ENCODE data around the gene IFT81.
"Not testable (repeated sequence)": the region's sequence is repeated elsewhere in the genome, so short reads cannot be mapped to it uniquely, and the experiment has no call there.

IFT81 gene

DNA sequence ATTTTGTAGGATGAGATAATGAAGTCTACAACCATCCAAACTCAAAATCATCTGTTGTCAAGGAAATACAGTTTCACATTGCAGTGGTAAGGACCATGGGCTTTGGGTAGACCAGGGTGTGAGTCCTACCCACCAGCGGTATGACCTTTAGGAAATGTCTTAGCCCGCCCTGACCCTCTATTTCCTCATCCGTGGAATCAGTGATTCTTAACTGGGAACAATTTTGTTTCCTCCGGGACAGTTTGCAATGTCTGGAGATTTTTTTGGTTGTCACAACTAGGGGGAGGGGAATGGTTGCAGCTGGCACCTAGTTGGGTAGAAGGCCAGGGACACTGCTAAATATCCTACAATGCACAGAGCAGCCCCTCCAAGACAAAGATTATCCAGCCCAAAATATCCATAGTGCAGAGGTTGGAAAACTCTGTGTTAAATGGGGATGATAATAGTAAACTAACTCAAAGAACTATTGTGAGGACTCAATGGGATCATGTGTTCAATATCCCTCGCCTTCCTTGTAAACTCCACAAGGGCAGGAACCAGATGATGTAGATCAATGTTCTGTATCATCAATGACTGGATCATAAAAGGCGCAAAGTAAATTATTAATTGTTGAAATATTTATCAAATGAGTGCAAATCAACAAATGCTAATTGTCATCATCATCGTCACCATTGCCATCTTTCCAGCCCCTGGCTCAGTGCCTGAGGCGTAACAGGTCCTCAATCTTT lies 15.7 kb upstream of the IFT81 start:
- no peak for DNase-seq

DNA sequence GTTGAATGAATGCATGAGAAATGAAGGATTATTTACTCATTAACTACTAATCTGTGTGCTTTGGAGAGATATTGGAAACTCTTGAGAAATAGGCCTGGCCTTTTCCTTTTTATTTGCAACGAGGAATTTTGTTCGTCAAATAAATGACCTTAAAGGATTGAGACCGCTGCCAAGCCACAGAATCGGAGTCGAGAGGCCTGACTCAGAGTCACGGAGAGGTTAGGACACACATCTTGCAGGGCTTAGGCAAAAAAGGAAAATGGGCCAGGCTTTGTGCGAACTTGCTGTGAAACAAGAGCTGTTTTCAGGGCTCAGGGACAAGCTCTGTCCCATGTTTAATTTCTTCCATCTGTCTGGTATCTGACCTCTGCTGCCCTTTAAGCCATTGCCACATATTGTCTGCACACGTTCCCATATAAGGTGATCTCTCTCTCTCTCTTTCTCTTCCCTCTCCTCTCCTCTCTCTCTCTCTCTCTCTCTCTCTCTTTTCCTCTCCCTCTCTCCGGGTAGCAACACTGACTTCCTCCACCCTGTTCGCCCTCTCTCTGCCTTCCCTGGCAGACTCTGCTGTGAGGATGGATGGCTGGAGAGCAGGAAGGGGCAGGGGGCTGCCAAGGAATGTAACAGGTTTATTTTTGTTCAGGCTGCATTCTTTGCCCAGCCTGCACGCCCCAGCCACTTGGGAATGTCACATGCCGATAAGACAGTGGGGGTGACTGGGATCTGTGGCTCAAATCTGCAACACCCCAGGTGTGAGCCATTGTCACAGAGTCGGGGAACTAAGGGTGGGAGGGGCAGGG lies 14.9 kb upstream of the IFT81 start:
- DNase-seq = no peak

DNA sequence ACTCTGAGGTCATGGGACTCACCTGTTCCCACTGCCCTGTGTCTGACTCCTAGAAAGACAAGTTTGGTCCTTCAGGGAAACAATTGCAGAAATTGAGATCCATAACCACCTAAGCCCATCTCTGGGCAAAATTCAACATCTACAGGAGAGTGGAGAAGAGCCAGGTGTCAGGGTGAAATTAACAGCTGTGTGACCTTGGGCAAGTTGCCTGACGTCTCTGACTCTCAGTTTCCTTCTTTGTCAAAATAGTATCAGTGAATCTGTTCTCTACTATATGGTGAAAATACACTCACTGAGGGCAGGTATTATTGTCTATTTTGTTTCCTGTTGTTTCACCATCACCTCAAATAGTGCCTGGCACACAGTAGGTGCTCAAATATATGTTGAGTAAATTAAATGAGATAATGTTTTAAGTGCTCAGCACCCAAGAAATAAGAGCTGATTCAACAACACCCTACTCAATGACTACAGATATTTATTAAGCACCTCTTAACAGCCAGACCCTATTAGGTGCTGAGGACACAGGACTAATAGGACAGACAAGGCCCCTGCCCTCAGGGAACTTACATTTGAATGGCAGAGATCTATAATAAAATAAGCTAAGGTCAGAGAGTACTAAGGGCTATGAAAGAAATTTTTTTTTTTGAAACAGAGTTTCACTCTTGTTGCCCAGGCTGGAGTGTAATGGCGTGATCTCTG lies 14.2 kb upstream of the IFT81 start:
- no peak for DNase-seq

DNA sequence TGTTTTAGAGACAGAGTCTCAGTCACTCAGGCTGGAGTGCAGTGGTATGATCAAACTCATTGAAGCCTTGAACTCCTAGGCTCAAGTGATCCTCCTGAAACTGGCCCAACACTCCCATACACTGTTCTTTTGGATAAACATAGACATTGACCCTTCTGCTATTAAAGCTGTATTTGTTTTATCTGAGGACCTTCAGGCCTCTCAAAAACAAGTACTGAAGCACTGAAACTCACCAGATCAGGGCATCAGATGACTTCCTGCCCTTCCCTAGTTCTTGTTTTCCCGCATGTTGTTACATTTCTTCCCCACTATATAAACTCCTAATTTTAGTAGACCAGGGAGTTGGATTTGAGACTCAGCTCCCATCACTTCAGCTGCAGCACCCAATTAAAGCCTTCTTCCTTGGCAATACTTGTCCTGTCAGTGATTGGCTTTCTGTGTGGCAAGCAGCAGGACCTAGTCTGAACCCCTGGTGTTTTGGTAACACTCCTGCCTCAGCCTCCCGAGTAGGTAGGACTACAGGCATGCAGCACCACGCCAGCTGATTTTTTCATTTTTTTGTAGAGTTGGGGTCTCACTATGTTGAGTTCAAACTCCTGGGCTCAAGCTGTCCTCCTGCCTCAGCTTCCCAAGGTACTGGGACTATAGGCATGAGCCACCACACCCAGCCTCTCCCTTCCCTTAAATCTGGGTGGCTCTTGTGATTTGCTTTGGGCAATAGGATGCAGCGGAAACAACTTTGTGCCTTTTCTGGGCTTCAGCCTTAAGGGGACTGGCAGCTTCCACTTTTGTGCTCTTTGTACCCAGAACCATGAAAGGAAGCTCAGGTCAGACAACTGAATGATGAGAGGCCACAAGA lies 12.5 kb upstream of the IFT81 start:
- DNase-seq = no peak

DNA sequence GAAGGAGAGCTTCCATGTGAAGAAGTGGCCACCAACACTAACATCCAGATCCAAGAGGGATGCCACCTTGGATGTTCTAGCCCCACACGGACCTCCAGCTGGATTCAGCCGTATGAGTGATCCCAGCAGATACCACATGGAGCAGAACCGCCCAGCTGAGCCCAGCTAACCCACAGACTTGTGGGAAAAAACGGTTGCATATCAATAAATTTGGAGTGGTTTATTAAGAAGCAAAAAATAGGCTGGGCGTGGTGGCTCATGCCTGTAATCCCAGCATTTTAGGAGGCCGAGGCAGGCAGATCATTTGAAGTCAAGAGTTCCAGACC lies 11.9 kb upstream of the IFT81 start:
- no peak for DNase-seq

DNA sequence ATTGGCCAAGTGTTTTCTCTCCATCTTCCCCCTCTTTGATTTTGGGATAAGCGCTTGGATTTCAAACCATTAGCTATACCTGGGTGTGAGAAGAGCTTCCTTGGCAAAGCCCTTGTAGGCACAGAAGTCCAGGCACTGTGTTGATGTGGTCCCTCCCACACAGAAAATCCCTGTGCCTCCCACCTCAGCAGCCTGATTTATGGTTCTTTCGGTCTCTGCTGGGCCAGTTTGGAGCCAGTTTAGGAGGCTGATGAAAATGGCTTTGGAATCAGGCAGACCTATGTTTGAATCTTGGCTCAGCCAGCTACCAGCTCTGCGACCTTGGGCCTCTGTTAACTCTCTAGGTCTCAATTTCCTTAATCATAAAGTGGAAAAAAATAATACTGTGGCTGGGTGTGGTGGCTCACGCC lies 9.6 kb upstream of the IFT81 start:
- DNase-seq = no peak

DNA sequence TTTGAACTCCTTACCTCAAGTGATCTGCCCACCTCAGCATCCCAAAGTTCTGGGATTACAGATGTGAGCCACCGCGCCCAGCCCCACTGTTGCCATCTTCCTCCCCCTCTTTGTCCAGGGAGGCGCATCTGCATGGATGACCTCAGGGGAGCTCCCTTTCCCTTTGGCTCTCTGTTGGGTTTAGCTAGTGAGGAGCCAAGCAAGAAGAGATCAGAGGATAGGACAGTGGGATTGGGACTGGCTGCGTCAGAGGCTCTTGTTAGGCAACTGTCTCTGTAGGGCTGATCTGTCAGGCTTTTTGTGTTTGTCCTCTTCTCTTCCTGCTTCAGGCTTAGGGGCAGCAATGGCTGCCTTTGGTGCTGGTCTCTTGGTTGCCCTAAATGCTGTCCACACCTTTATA lies 8.5 kb upstream of the IFT81 start:
- no peak for DNase-seq

DNA sequence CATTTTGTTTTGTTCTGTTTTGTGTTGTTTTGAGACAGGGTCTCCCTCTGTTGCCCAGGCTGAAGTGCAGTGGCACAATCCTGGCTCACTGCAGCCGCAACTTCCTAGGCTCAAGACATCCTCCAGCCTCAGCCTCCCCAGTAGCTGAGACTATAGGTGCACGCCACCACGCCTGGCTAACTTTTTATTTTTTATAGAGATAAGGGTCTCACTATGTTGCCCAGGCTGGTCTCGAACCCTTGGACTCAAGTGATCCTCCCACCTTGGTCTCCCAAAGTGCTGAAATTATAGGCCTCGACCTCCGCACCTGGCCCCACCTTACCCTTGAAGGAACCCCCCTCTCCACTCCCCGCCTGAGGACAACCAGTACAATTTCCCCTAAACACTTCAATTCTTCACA lies 7.5 kb upstream of the IFT81 start:
- DNase-seq = no peak

DNA sequence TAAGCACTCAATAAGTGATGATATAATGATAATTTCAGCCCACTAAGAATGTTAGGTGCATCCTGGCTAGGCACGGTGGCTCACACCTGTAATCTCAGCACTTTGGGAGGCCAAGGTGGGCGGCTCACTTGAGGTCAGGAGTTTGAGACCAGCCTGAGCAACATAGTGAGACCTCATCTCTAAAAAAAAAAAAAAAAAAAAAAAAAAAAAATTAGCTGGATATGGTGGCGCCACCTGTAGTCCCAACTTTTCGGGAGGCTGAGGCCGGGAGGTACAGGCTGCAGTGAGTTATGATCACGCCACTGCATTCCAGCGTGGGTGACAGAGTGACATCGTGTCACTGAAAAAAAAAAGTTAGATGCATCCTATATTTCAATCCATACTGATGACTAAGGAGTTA lies 6.9 kb upstream of the IFT81 start:
- DNase-seq = not testable (repeated sequence)

DNA sequence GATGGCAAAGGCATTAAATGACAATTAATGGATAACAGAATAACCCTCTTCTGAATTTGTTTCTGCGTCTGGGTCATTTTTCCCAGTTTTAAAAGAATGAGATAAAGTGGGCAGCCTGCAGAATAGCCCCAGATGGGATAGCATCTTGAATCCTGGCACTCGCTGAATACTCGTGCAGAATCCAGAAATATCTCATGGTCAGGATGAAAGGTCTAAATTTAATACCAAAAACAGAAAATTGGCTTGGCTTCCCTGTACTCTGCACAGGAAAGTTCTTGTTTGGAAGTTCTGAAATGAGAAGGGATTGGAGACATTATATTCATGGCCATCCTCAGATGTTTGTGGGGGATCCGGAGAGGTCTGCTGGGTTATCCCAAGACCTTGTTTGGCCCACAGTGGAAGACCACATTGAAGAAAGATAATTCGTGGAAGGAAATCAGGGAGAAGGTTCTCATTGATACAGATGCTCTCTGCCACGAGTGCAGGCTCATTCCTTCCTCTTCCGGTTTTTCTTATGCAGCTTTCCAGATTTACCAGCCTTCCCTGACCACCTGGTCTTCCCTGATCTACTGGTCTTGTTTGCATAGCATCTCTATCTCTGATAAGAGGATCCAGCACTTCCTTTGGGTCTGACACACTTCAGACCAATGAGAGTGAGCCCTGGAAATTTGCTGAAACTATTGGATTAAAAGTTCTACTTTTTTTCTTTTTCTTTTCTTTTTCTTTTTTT lies 6.0 kb upstream of the IFT81 start:
- no peak for DNase-seq

DNA sequence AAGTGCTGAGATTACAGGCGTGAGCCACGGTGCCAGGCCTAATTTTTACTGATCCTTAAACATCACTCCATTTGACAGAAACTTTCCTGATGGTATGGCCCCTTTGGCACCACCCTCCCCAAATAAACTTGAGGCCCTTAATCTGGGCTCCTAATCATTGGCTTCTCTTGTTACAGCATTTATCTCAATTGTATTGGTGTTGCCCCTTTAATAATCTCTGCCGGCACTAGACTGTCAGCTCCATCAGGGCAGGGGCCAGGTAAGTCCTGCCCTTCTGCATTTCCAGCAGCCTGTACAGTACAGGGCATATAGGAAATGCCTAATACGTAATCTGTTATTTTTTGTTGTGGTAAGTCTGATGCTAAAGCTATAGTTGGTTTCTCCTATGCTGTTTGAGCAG lies 1.2 kb upstream of the IFT81 start:
- DNase-seq = no peak

DNA sequence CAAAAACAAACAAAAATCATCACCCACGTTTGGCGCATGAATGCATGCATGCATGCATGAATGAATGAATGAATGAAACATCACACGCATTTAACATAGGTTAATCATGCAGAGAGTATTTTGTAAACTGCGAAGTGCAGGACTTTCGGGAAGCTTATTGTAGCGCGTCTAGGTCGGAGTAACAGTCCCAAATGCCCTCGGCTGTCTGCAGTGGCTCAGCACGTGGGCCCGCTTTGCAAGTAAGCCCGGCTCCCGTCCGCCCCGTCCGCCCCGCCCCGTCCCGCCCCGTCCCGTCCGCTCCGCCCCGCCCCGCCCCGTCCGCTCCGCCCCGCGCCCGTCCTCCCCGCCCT lies 263 bp upstream of the IFT81 start:
- DNase-seq = no peak

DNA sequence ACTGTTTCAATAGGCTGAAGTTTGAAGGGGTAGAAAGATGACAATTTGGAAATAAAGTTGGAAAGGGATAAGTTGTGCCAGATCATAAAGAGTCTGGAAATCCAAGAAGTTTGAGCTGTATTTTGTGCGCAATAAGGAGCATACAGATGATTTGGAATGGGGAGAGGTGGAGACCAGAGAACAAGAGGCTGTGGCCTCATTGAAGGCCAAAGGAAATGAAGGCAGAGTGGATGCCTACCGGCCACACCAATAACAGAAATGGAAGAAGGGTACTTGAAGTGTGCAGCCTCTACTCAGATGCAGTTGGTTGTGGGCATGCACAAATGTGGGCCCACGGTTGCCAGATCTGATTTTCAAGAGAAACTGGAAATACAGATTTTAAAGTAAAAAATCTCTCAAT lies 2.4 kb downstream of the IFT81 start:
- DNase-seq = no peak

DNA sequence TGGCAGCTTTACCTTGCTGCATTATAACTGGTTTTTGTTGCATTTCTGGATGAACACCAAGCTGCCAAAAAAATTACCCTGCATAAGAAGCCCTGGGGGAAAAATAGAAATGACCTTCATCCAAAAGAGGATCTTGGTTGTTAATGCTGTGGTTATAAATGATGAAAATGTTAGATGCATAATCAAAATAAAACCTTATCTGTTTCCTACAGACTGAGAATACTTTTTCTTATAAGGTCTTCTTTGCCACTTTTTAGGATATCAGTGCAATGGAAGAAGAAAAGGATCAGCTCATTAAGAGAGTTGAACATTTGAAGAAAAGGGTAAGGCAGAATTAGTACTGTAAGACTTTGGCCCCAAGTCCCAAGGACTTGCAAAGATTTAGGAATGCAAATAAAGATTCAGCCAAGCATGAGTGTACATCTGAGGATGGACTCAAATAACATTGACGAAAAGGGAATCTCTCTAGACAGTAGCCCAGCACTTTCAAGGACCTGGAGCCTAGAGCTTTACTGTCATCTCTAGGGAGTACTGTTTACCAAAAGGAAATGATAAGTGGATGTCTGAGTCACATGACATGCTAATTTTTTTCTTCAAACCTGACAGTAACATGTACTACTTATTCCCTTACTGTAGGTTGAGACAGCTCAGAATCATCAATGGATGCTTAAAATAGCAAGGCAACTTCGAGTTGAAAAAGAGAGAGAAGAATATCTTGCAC lies 10.7 kb downstream of the IFT81 start:
- no peak for DNase-seq

DNA sequence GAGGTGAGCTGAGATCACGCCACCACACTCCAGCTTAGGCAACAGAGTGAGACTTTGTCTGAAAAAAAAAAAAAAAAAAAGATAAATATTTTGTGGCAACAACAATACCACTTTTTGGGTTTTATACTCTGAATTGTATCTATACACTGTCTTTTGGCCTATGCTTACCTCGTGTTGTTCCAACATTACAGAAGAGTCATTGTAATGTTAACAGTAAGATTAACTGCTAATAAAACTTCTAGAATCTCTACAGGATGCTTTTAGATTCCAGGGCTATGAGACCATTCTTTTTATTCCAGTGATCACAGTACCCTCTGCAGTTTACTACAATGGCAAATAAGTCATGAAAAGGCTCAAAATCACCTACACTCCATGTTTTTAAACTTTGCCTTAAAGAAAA lies 11.6 kb downstream of the IFT81 start:
- DNase-seq = no peak

DNA sequence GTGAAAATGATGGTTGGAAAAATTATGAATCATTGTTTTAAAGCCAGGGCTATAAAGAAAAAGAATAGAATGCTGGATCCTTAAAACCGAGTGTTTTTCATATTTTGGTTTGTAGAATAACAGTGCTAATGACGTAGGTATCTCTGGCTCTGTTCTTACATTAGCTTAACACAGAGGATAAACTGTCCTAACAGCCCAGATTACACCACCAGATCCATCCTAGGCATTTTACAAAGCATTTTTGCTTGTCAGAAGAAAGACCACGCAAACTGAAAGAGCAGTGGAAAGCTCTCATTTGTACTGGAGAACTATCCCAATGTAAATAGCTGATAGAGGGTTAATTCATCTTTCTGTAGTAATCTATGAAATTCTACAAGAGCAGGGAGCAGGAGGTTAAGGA lies 13.6 kb downstream of the IFT81 start:
- DNase-seq = no peak

DNA sequence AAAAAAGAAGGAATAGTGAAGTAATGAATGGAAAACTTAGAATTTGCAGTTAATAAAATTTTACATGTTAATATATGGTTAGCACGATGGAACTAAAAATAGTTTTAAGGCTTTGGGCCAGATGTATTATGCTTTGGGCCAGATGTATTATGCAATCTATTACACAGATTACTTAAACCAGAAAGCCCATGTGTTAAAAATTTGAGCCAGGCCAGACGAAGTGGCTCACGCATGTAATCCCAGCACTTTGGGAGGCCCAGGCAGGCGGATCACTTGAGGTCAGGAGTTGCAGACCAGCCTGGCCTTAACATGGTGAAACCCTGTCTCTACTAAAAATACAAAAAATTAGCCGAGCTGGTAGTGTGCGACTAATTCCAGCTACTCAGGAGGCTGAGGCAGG lies 17.2 kb downstream of the IFT81 start:
- no peak for DNase-seq

DNA sequence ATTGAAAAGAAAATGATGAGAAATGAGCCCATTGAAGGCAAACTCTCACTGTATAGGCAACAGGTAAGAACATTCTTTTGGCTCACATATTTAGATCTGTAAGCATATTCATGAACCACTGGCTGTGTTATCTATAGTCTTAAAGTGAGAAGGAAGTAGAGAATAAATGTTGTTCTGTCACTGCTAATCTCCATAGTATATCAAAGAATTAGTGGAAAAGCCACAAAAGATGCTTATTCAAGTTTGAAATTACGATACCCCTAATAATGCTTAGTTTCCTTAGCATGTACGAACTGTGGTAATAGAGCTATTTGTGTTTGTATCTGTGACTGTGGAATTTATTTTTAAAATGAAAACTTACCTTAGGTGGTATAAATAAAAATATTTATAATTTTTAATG lies 22.8 kb downstream of the IFT81 start:
- no peak for DNase-seq

DNA sequence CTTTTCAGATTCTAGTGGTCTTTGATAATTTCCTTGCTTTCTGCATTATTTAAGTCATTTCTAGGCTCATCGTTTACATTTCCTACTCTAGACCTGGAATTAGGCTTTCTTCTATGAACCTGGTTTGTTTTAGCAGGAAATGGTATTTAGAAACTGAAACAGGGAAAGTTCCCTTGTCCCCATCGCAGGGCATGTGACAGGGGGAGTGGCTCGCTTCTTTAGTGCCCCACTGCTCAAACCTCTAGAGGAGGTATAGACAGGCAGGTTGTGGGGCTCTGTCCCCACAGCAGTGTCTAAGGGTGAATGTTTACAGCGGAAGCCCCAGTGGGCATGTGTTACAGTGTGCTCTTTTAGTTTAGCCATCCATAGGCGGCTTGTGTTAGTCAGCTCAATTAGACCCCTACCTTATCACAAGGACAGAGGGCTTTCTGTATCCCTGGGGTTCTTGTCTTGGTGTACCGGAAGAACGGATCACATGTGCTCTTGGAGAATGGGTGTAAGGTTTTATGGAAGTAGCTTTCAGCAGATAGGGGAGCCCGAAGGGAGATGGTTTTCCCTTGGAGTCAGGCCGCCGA lies 25.0 kb downstream of the IFT81 start:
- no peak for DNase-seq

DNA sequence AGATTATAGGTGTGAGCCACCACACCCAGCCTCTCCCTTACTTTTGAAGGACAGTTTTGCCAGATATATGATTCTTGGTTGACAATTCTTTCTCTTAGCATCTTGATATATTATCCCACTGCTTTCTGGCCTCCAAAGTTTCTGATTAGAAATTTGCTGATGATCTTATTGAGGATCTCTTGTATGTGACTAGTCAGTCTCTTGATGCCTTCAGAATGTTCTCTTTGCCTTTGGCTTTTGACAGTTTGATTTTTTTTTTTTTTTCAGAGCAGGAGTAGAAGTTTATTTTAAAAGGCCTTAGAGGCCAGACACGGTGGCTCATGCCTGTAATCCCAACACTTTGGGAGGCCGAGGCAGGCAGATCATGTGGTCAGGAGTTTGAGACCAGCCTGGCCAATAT lies 32.6 kb downstream of the IFT81 start:
- no peak for DNase-seq

DNA sequence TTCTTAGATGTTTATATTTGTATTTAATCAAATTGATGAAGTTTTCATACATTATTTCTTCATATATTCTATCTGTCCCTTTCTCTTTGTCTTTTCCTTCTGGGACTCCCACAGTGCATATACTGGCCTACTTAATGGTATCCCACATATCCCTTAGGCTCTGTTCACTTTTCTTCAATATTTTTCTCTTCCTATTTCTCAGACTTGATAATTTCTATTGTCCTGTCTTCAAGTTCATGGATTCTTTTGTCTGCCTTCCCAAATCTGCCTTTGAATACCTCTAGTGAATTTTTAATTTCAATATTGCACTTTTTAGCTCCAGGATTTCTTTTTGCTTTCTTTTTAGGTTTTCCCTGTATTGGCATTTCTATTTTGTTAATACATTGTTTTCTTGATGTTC lies 33.4 kb downstream of the IFT81 start:
- DNase-seq = no peak
